GM21576 (cell line): Measurements from ENCODE around the gene NUP98.
"Not testable (repeated sequence)": the region's sequence is repeated elsewhere in the genome, so short reads cannot be mapped to it uniquely, and the experiment has no call there.

Source experiments
- ATAC-seq: cut with Tn5 transposase; IDR thresholded peaks from one replicate; pipeline ENCODE4 v1.9.1; 2021; ENCODE audit warnings: mild to moderate bottlenecking, moderate library complexity; ENCODE audit not compliant: unreplicated experiment

Gene NUP98

GRCh38 chr11:3645552-3645951, 151.8 kb downstream of the NUP98 start:
- ATAC-seq: no peak

DNA sequence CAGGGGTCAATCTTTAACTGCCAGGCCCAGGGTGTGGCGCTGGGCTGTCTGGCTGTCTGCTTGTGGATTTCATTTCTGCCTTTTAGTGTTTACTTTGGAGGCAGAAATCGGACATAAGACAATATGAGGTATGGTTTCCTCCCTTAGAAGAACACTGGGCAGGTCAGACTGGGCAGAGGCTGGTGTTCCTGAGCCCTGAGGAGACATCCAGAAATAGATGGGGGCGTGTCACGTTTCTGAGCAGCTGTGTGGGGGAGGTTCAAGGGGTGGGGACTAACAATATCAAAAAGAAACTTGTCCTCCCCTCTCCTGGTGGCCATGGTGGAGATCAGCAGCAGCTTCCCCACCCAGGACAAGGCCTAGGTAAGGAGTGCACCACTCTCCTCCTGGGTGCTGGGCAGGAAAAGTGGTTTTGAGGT, 152.5 kb downstream of the NUP98 start, which contains the start of gene ART1:
Gene ART1, plus strand, starts transcription at position 312 of the 419 bp plus-strand sequence. CDS start 14,086 bp downstream, outside the sequence.
- no peak for ATAC-seq

- ATAC-seq: not testable (repeated sequence)
Measured at GRCh38 chr11:3643102-3643546, 154.2 kb downstream of the NUP98 start.

GRCh38 chr11:3642071-3642951, 155.0 kb downstream of the NUP98 start:
- no peak for ATAC-seq

DNA sequence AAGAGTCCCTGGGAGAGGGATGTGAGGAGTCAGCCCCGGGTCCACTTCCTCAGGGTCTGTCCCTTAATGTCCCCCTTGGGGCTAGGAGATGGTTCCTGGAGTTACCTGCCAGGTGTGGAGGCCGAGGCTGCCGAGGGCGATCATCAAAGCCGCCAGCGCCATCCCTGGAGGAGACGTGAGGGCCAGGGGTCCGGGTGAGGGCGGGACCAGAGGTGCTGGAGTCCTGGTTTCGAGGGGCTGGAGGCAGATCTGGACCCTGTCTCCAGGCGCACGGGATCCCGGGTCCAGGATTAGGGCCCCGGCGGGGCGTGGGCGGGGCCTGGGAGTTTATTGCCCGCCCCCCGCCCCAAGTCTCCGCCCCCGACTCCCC, 155.7 kb downstream of the NUP98 start, which contains the start of gene ART5:
Gene ART5, minus strand, starts transcription at position 292 of the 370 bp plus-strand sequence. Its CDS starts 130 bp downstream, at position 162.
- no peak for ATAC-seq

DNA sequence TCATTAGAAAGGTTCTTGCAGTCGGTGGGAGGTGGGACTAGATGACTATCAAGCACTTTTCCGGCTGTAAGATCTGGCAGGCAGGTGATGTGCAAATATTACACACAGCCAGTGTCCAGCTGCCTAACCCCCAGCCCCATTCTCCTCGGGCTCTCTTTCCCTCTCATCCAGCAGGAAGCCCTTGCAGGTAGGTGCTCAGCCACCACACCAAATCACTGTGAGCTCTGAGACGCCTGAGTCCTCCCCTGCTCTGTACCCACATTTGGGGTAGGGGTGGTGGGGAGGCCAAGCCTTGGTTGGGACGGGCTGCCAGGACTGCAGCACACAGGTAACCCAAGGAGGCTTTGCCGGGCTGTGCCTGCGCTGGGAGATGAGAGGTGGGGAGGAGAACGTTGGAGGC, 156.2 kb downstream of the NUP98 start:
- no peak for ATAC-seq

- no peak for ATAC-seq
Measured at GRCh38 chr11:3639841-3640240, 157.5 kb downstream of the NUP98 start.

GRCh38 chr11:3638513-3638912, 158.8 kb downstream of the NUP98 start:
- ATAC-seq: no peak

GRCh38 chr11:3637201-3637600, 160.2 kb downstream of the NUP98 start:
- no peak for ATAC-seq

- ATAC-seq: no peak
Measured at GRCh38 chr11:3635641-3636375, 161.5 kb downstream of the NUP98 start.

- ATAC-seq: no peak
Measured at GRCh38 chr11:3632070-3632660, 165.2 kb downstream of the NUP98 start.

DNA sequence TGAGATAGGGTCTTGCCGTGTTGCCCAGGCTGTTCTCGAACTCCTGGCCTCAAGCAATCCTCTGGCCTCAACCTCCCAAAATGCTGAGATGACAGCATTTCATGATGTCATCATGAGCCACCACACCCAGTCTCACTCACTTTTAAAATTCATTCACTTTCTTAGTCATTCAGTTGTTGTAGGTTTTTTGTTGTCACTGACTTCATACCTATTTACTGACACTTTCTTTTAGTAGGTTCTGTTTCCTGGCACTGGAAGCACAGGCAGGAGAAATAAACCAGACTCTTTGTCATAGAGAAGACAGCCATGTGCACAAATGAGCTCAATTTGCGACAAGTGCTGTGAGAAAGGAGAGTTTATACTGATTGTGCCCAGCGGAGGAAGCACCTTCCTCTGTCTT, 166.0 kb downstream of the NUP98 start:
- no peak for ATAC-seq

DNA sequence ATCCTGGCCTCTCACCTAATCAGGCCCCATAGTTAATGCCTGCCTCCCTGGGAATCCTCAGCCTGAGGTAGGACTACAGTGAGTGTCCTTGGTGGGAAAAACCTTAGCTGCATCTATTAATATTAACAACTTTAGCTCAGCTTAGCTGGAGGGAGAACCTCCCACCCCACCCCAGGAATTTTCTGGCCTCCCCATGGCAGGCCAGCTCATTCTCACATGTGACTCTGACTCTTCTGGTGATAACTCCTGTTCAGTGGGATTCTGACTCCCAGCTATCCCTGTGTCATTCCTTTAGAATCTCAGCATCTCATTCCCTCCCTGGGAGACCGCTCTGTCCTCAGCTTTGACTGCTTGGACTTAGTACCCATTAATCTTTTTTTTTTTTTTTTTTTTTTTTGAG, 170.1 kb downstream of the NUP98 start:
- no peak for ATAC-seq

DNA sequence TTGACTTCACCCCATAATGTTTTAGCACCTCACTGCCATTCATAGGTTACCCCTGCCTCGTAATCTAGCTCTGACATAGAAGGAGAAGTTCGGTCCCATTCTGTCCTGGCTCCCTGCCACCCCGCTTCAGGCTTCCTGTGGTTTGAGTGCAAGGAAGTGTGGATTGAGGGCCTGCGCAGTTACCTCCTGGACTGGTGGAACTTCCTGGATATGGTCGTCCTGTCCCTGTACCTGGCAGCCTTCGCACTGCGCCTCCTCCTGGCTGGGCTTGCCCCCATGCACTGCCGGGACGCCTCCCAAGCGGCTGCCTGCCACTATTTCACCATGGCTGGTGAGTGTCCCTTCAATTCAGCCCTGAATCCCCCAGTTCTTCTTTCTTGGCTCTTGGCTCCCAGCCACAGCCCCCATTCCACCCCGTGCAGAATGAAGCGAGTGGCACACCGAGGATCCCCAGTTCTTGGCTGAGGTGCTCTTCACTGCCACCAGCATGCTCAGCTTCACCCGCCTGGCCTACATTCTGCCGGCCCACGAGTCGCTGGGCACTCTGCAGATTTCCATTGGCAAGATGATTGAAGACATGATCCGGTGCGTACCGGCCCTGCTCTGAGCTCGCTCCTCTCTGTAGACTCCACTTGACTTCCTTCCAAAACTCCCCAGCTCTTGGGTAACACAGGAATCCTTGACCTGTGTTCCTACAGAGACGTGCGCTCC, 170.9 kb downstream of the NUP98 start:
- no peak for ATAC-seq
